ENCODE measurements around the gene TTC19.

Gene TTC19

DNA sequence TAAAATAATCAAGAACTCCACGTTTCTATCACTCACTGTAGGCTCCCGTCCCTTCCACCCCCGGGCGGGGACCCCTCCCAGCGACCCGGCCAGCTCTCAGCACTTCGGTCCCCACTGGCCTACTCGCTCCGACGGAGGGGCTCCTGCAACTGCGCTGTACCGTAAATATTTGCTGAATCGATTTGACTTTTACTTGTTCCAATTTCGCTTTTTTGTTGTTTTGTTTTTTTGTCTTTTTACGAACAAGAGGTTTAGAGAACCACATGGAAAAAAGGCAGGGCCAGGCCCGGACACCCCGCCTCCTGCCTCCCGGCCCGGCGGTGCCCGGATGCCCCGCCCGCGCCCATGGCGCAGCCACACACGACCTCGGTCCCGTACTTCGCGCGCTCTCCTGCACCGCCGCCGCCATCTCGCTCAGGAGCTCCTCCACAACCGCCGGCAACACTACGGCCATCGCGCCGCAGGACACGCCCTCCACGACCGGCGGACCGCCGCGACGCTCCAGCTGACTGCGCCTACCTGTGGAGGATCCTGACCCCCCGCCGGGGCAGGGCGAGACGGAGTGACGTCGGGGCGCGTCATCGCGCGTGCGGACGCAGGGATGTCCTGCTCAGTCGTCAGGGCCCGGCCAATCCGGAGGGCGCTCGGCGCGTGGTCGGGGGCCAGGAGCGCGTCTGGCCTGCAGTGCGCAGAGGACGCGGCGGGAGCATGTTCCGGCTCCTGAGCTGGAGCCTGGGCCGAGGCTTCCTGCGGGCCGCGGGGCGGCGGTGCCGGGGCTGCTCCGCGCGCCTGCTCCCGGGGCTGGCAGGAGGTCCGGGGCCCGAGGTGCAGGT, at the start of gene TTC19, which contains the start of gene ZSWIM7:
TTC19 (plus strand) TSS at position 684 of the 833 bp plus-strand sequence; CDS start at position 709, 25 bp downstream.
ZSWIM7 (minus strand) TSS at position 564 of the 833 bp plus-strand sequence; CDS start at position 454, 110 bp downstream.
- DNase-seq = peak; percentile 78

- no peak for DNase-seq
These were observed 48.1 kb upstream of the TTC19 start for GRCh38 chr17:15951368-15952047.

- DNase-seq = no peak
These were observed 47.5 kb upstream of the TTC19 start for GRCh38 chr17:15952048-15952532.

GRCh38 chr17:15952916-15953790, 46.5 kb upstream of the TTC19 start:
- no peak for DNase-seq

DNA sequence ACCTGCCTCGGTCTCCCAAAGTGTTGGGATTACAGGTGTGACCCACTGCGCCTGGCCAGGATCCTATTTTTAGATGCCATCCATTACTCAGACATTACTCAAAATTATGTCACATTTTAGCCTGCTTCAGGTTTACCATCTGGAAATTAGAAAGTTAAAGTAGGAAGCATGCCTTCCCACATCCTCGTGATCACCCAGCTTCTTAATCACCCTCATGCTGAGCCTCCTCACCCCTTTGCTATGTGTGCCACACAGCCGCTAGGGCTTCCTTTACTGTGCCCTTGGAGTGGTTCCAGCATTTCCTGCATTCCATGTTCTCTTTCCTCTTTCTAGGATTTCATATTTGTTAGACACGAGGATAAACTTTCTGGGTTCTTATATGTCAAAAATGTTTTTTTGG, 45.4 kb upstream of the TTC19 start:
- DNase-seq = no peak

DNA sequence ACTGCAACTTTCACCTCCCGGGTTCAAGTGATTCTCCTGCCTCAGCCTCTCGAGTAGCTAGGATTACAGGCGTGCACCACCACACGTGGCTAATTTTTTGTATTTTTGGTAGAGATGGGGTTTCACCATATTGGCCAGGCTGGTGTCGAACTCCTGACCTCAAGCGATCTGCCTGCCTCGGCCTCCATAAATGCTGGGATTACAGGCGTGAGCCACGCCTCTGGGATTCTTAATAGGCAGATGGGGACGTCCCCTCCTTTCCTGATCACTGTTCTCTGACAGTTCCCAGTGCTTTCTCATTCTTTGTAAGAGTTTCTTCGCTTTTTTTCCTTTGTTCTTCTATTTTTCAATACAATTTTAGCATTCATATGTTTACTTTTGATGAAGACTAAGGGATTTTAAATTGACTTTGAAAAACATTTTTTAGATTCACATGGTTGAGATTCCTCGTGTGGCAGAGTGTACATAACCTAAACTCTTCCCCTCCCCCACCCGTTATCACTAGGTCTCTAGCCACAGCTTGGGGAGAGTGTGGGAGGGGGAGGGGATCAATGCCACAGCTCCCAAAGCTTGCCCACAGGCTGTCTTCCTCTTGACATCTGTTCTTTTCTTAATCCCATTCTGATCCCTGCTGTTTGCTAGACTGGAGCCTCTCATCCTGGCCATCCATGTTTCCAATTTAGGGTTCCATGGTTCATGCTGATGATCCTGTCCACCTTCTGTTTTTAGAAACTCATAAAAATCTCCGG, 43.7 kb upstream of the TTC19 start:
- DNase-seq = no peak

DNA sequence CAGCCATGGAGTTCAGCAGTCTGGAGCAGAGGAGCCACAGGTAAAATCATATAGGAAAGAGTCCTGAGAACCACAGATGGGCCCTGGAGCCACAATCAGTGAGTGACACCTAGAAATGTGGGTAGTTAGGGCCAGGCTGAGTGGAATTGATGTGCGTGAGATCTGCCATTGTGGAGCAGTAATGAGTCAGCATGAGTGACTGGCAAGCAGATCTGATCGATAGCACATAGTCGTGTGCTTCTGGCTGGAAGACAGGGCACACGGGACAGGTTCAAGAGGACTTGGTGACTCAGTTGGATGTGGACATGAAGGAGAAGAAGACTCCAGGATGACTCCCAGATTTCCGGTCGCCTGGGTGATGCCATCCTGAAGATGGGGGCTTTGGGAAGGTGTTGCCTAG, 42.4 kb upstream of the TTC19 start:
- no peak for DNase-seq

GRCh38 chr17:15957608-15958307, 41.9 kb upstream of the TTC19 start:
- DNase-seq = no peak

DNA sequence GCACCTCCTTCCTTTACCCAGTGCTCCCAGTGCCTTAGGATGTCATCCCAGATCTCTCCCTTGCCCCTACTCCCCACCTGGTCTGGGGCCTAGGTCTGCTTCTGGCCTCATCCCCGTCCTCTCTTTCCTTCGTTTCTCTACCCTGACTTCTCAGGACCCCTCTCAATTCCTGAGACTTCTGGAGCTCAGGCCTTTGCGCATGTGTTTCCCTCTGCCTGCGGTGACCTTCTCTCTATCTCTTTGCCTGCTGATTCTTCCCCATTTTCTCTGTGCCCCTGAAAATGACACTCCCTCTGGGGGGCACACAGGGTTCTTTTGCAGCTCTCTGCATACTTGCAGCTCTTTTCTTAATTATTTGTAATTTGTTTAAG, 41.2 kb upstream of the TTC19 start:
- DNase-seq = no peak

- no peak for DNase-seq
These were observed 35.9 kb upstream of the TTC19 start for GRCh38 chr17:15963670-15964110.

- no peak for DNase-seq
These were observed 34.1 kb upstream of the TTC19 start for GRCh38 chr17:15965528-15965927.

GRCh38 chr17:15966183-15966878, 33.3 kb upstream of the TTC19 start:
- peak; percentile 8 for DNase-seq

DNA sequence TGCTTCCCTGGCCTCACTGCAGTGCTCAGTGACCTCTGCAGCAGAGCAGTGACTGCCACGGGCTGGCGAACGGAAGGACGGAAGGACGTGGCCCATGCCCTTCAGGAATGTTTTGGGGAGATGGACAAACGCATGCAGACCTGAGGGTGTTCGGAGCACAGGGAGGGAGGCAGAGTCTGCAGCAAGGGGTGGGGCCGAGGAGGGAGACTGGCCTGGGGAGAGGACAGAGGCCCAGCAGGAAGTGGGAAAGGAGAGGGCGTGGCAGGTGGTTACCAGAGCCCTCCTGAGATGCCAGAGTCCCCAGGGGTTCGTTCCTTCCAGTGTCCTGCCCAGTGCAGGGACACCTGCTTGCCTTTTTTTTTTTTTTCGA, 32.8 kb upstream of the TTC19 start:
- DNase-seq = no peak

DNA sequence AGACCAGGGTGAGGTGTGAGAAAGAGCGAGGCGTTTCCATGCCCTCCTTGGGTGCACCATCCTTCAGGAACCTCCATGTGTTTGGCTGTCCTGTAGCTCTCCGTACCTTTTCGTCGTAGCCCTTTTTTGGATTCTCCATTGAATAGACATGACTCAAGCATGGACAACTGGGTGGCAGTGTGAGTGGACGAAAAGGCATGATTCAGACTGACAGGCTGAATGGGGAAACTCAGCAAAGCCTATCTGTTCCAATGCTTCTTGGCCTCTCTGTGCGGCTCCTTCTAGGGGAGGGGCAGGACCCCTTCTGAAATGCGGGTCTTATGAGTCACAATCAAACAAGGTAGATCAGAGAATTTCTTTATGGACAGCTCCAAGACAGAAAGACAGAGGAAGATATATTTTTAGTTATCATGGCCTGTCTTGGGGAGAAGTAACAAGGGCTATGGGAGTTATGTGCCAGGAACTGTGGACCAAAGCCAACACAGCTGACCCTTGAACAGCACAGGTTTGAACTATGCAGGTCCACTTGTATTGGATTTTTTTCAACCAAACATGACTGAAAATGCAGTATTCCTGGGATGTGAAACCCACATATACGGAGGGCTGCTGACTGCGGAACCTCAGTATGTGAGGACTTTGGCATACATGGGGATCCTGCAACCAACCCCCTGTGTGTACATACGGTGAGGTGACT, 31.8 kb upstream of the TTC19 start:
- DNase-seq = no peak

GRCh38 chr17:15969463-15969862, 30.2 kb upstream of the TTC19 start:
- DNase-seq = no peak

GRCh38 chr17:15970500-15970899, 29.1 kb upstream of the TTC19 start:
- DNase-seq = no peak

DNA sequence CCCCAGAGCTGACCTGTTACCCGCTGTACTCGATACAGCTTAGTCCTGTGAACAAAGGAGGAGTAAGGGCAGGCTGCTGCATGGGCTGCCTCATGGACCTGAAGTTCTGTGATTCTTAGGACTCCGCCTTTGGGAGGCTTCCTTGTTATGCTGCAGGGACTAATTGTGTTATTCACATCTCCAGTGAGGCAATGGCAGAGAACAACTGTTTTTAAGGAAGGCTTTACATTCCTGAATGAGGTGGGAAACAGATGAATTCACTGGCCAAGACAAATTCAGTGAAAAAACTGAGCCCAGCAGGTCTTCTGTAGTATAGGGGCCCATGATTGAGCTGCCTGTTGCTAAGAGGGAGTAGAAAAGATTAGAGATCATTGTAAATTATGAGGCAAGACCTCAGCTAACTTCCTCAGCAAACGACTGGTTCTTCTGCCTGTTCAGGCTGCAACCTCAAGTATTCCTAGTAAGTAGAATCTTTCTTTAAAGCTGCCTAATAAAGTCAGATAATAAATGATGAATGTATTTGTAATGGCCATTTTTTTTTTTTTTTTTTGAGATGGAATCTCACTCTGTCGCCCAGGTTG, 28.4 kb upstream of the TTC19 start:
- DNase-seq = no peak

- no peak for DNase-seq
These were observed 27.7 kb upstream of the TTC19 start for GRCh38 chr17:15971882-15972281.

- DNase-seq = no peak
These were observed 27.1 kb upstream of the TTC19 start for GRCh38 chr17:15972497-15972951.

GRCh38 chr17:15973016-15973415, 26.6 kb upstream of the TTC19 start:
- DNase-seq = no peak
